CD4-positive, alpha-beta T cell treated with Interleukin-15 for 1 hour (primary cell): ENCODE data around the gene MRNIP.

Experiments used
- DNase-seq: peaks from one replicate; pipeline ENCODE4 v3.0.0-alpha.2; 2020

Gene MRNIP

DNA sequence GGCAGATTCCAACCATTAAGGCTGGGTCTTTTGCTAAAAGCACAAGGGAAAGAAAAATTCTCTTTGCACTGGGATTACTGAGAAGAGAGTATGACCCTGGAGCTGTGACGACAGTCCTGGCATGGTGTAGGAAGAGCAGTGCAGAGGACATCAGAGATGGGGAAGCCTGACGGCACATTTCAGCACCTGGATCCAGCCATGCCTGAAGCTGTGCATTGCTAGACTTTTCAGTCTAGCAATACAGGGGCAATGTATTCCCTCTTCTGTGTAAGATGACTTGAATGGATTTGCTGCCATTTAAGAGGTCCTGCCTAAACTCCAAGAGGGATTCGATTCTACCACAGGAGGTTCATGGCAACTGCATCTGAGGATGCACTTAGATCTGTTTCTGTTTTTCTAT is 12.3 kb upstream of the MRNIP start:
- DNase-seq = no peak

DNA sequence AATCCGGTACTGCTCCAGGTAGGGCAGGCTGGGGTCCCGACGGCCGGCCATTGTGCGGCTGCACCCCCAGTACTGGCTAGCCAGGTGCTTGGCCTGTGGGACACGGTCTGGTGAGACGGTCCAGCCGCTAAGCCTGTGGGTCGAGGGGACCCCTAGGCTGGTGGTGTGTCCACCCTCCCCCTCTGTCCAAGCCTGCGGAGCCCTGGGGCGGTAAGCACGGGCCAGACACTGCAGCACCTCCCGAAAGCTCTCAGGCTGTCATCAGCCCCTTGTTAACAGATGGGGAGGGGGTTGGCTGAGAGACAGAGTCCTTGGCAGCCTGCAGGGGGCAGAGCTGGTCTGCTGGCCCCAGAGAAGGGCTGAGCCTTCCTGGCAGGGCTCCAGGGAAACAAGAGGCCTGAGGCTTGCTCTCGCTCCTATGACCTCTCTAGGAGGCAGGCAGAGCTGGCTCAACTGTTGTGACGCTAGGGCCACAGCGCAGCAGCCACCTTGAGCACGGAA is 11.8 kb upstream of the MRNIP start:
- DNase-seq = no peak

DNA sequence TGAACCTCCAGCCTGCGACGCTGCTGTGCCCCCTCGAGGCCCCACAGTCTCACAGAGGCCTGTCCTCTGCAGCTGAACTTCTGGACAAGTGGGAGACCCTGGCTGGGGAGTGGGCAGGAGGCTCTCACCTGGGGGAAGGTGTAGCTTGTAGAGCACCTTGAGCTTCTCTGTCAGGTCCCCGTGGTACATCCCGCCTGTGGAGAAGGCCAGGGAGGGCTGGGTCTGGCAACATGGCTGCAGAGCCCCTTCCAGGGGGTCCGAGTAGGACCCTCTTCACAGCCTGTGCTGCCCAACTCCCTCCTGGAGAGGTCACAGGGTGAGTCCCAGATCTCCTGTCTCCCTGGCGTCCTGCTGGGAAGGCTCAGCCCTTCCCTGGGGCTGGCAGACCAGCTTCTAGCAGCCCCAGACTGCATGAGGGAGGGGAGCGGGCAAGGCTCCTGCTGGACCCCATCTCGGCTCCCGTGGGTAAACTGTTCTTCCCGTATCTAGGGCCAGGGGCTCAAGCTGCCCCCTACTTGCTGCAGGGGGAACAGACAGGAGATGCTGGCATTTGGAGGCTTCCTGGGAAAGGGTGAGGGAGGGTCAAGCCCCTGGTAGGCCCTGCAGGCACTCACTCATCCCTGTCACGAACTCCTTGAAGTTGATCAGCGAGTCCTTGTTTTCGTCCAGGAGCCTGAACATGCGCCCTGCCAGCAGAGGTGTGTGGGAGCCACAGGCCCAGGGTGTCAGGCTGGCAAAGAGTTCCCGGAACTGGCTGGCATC is 11.2 kb upstream of the MRNIP start:
- DNase-seq = no peak

DNA sequence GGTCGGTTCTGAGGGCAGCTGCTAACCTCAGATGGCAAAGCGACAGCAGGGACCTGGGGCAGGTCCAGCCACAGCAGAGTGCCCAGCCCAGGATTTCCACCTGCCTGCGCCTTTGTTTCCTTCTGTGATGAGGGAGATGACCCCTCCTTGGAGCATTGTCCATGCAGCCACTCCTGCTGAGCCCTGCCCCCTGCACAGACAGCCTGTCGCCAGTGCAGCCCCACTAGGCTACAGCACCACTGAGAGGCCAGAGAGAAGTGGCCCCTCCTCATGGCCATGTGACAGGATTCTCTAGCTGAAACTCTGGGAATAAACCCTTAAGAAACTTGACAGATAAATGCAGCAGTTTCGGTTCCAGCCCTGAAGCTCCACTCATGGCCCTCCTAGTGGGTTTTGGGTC is 10.5 kb upstream of the MRNIP start:
- no peak for DNase-seq

DNA sequence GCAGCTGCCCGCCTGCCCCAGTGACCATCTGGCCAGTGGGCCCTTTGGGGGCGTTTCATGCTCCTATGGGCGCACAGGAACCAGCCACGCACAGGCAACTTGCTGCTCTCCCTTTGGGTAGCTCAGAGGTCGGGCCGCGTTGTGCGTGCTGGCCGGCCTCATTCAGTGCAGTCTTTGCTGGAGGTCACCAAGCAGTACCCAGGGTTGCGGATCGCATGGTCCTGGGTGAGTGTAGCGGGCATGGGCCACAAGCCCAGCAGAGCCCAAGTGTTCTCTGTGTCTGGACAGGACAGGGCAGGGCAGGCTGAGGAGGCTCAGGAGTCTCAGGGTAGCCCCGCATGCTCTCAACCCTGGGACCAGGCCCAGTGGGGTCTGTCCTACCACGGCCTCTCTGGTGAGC is 9.9 kb upstream of the MRNIP start:
- no peak for DNase-seq

DNA sequence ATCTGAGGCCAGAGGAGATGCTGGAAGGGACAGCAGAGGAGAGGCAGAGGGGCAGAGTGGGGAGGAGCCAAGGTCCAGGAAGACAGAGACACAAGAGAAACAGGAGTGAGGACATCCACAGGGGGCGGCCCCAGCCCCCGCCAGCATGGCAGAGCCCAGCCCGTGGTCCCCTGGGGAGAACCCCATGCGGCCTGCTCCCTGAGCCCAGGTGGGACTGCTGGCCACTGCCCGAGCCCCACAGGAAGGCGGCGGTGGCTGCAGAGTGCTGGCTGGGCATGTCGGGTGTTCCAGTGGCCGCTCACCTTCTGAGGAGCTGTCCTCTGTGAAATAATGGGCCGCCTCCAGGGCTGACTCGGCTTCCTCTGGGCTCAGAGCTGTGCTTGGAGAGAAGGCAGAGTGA is 8.9 kb upstream of the MRNIP start:
- no peak for DNase-seq

DNA sequence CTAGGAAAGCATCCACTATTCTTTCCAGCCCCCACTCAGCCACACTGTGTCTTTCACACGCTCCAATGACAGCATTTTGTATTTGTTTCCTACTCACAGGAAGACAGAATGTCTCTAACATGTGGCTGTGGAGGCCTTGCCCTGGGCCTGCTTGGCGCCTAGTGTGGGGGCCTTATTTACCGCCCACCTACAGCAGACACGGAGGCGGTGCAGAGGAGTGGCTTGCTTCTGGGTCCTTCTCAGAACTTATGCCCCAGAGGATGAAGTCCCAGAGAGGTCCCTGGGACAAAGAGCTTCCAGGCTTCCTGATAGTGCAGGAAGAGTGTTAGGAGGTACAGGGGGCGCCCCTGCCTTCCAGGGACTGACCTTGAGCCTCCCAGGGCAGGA is 8.5 kb upstream of the MRNIP start:
- DNase-seq = no peak

DNA sequence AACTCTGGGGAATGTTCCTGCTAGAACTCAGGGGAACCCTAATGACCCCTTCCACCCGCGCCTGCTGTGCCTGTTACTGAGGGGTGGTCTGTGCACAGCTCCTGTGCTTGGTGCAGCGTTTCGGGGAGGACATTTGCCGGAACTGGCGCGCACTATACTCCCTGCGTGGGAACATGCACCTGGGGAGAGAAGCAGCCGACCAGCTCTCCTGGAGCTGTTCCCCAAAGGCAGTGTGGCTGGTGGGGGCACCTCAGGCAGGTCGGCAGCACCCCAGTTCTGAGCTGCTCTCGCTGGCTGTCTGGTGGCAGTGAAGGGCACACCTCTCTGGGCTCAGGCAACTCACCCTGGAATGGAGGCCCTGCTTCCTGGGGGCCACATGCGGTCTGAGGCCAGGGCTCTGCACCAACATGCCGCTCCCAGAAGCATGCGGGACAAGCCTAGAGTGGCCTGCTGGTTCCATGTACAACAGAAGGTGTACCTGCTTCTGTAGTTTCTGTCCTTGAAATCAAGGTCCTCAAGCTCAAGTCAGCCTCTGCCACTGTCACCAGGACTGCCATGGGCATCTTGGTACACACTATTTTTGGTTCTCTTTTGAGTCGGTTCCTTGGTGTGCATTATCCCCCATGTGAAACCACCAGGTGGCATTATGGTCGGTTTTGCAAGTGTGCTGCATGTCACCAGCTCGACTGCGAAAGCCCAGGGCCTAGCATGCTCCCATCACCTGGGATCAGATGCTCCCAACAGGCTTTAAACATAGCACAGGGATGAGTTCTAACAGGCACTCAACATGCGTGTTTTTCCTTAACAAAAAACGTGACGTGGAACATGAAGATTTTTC is 7.8 kb upstream of the MRNIP start:
- DNase-seq = no peak

DNA sequence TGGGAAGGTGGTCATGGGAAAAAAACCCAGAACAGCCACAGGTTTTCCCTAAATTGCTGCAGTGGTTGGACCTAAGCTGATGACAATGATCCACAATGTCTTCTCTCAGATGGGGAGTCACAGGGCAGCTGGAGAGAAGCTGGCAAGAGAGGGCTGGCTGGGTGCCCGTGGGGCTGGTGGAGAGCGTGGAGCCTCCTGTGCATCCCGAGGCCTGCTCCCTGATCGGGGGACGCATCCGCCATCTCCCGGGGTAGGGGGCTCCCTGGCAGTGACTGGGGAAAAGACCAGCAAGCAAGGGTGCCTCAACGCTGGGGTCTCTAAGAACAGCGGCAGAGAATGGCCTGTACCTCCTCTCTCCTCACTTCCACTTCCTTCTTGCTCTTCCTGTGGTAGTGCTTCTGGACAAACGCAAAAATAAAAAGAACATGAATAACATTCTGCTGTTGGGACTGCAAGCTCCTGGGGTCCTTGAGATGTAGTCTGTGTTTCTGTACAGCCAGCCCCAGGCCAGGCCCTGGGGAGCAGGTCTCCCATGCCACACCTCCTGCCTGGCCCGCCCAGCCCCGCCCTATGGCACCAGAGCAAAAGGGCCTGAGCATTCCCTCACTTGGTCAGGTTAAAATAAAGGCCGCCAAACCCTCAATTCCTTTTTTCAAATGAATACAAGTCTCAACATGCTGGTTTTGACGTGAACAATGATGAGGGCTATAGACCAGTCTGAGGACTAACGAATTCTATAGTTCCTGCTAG is 7.0 kb upstream of the MRNIP start:
- DNase-seq = no peak

DNA sequence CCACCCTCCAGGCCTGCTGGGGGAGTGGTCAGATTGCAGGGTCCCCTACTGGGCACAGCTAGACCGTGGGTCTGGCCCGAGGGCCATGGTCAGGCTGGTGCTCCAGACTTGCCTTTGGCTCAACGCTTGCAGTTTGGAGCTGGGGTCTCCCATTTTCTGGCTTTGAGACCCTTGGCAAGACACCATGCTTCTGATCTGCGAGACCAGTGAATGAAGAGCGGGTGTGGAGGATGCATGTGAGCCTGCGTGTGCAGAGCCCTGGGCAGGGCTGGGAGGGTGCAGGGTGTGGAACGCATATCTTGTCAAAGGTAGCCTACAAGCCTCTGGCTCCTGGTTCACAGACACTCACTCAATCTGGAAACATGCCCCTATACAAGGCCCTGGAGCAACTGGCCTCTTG is 6.1 kb upstream of the MRNIP start:
- DNase-seq = no peak

DNA sequence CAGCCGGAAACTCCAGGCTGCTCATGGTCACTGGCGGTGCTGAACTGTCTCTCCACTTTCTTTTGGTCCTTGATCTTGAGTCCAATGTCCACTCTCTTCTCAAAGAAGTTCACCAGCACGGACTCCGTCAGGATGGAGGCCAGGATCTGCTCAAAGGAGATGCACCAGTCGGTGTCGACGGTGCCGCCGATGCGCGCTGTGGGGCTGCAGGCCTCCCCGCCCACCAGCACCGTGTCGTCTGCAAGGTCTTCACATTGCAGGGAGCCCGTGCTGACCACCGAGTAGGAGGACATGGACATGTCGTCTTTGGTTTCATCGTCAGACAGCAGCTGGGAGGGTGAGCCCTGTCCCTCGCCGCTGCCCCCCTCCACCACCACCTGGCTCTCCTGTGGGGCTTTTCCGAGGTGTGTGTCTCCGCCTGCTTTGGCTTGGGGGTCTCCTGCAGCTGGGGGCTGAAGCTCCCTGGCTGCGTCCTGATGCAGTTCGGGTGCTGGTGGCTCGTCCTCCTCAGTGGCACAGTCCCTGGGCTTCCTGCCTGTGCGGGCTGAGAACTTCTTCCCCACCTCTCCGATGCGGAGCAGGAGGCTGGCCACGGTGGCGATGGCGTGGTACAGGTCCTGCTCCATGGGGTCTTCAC is 5.0 kb upstream of the MRNIP start:
- DNase-seq = no peak

DNA sequence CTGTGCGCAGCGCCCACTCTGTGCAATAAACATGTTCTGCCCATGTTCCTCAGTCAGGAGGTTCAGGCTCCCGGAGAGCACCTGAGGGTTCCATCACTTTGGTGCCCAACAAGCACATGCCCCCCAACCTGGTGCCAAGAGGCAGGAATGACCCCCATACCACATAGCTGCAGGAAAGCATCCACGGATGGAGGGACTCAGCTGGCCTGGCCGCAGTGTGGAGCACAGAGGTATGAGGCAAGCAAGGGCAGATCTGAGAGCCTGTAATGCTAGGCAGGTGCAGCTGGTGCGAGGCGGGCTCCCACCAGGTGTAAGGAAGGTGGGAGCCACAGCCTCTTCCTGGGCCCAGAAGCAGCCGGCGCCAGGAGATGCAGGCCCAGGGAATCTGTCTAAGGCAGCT is 4.3 kb upstream of the MRNIP start:
- DNase-seq = no peak

DNA sequence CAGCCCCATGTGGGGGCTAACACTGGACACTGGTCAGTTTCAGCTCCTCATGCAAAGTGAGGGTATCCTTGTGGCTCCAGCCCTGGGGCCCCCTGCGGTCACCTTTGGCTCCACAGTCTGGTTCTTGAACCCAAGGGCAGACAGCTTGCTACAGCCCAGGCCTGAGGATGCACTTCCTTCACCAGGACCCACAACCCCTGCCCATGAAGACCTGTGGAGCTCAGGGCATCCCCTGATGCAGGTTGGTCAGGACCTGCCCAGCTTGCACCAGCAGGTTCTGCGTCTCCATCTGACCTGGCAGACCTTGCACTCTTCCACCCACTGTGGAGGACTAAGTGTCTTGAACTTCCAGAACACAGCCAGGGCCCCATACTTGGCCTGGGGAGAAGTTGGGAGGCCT is 3.7 kb upstream of the MRNIP start:
- no peak for DNase-seq

DNA sequence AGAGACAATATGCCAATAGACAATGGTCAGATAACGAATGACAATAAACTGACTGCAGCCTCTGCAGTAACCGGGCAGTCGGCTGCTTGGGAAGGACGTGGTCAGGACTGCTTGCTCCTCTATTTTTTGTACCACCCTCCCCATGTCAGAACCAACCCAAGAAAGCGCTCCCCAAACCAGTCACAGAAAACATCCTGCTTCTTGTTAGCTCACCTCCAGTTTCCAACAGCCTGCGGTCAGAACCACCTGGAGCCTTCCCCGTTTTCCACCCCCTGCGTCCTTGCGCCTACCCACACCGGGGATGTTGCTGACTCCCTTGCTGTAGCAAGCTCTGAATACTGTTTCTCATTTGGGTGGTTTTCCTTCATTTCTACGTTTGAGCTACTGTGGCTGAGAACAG is 1.7 kb upstream of the MRNIP start:
- DNase-seq = no peak

DNA sequence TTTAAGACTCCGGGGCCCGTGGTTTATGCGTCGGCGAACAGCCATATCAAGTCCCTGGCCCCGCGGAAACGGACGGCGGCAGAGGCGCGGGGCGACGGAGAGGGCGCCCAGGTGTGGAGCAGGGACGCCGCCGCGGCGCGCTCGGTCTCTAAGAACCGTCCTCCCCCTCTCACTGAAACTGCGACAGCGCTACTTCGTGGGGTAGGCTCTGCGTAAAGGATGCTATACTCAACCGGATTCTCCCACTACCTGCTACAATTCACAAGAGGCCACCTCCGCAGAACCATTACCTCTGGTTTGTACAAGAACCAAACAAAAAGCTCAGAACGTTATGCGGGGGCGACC is 404 bp downstream of the MRNIP start:
- DNase-seq = no peak

DNA sequence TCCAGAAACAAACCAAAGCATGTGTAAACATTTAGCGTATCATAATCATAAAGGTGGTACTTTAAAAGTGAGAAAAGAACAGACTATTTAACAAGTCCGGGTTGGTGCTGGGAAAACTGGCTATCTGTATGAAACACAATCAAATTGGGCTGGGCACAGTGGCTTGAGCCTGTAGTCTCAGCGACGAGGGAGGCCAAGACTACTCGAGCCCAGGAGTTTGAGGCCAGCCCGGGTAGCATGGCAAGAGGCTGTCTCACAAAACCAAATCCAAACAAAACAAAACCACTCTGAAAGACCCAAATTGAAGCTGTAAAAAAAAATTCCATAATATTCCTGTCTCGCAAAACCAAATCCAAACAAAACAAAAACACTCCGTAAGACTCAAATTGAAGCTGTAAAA is 4.3 kb downstream of the MRNIP start:
- no peak for DNase-seq

DNA sequence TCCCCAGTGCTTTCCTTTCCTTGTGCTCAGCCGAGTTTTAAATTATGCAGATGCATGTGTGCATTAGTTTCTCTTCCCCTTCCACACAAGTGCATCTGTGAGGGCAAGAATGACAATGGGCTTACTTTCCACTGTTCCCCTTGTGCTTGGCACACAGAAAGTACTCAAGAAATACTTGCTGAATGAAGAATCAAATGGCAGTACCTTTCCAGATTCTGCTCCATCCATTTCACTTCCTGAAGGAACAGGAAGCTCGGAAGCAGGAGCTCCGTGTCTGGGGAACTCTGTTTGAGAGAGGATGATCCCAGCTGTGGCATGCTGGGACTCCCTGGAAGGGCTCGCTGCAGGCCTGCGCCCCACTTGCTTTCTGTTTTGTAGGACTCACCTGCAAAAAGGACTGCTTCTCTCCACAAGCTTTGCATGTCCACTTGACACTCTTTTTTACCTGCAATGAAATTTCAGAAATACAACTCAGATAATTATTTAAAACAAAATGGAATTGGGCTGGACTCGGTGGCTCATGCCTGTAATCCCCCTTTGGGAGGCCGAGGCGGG is 5.5 kb downstream of the MRNIP start:
- DNase-seq = no peak

DNA sequence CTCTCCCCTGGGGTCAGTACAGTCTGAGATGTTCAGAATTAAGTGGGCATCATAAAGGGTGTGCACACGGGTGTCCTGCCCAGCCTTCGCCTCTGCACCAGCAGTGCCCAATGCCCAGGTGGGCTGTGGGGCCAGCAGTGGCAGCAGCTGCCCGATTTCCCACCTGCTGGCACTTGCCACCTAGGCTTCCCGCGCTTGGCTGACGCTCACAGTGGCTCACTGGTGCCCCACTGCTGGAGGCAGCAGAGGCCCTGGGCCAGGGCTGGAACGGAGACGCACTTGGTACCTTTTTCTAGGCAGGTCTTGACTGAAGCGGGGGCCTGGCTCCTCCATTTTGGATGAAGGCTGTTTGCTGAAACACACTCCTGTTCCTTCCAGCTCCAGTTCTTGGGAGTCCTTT is 17.0 kb downstream of the MRNIP start:
- DNase-seq = no peak

DNA sequence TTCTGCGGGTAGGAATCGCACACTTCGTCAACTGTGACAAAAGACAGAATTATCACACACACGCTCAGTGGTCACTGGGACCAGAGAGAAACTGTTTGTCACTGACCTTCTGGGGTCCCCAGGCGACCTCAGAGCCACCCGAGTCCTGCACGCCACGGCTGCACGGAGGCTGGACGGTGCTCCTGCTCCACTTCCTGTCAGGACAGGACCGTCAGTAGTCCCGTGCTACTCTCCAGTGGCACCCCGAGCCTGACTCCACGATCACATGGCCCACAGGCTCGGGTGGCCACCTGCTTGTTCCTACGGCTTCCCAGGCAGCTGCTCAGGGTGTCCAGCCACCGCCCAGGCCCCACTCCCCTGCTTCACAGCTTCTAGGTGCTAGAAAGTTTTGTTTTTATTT is 17.9 kb downstream of the MRNIP start:
- DNase-seq = peak; percentile 20

DNA sequence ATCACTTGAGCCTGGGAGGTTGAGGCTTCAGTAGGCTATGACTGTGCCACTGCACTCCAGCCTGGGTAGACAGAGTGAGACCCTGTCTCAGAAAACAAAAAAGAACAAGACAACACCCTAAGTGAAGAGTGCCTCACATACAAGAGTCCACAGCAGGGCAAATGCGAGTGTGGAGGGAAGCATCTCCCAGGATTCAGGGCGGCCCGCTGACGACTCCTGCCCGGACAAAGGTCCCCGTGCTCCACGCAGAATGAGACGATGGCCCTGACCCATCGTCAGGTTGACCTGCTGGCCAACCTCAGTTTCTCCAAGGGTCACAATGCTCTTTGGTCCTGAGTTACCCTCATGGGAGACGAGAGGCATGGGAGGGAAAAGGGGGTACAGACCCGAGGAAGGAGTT is 18.3 kb downstream of the MRNIP start:
- no peak for DNase-seq

DNA sequence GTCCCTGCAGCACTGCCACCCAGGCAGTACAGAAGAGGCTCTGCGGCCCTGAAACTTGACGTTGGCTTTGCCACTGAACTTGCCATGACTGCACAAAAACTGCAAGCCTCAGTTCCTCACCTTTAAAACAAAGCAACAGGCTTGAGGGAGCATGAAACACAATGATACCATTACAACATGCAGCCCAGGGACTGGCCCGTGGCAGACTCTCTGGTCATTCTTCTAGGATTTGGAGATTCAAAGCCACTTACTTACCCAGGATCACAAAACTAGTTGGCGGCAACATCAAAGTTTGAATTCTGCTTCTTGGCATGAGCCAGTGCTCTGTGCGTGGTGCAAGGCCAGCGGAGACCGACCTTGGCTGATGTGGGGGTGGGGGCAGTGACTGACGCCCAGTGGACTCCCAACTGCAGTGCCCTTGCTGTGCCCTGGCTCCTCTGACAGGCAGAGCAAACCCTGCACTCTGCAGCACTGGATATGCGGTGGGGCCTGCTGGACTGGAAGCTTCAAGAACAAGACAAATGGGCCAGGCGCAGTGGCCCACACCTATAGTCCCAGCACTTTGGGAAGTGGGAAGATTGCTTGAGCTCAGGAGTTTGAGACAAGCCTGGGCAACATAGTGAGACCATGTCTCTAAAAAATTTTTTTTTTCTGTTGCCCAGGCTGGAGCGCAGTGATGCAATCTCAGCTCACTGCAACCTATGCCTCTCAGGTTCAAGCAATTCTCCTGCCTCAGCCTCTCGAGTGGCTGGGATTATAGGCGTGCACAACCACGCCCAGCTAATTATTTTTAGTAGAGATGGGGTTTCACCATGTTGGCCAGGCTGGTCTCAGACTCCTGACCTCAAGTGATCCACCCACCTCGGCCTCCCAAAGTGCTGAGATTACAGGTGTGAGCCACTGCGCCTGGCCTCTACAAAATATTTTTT is 19.0 kb downstream of the MRNIP start:
- peak; percentile 22 for DNase-seq
